ENCODE measurements around the gene SCAMP3. TPM values are rescaled to one million over a fixed set of nuclear protein-coding genes. Genes with fewer than 3 reads are reported as not detected.

SCAMP3 gene
- total and polyA plus RNA-seq, 2 donors (not counting 3 experiments of a cell fraction or from before 2014, with no cell fraction given) = 80.1 to 306 TPM

- Histone ChIP-seq H3K4me2 (ENCODE audit: insufficient read depth, low read length) (peak overlapping the region; percentile 76), H3K9ac (replicated peaks; ENCODE audit: extremely low read depth, insufficient read depth, low read length) (peak overlapping the region; percentile 61), H3K36me3 (ENCODE audit: control insufficient read depth in 2 of 2, extremely low read depth in 1 of 2, insufficient read depth in 2 of 2, low read length in 2 of 2) (peaks cover 4 to 25% of the 10 kb centered on the region in 2 experiments), H2AFZ (ENCODE audit: low read depth, low read length) (peak overlapping the region; percentile 47), H3K79me2 (ENCODE audit: control insufficient read depth, insufficient read depth, low read length) (peaks cover 17% of the 10 kb centered on the region), H3K9me1 (replicated peaks; ENCODE audit: control insufficient read depth, extremely low read depth, insufficient read depth, low read length) (no peaks in the 10 kb centered on the region), H4K20me1 (replicated peaks; ENCODE audit: control insufficient read depth, extremely low read depth, insufficient read depth, low read length) (no peaks in the 10 kb centered on the region), H3K27ac (ENCODE audit: insufficient read depth, low read depth, low read length) (peak overlapping the region; percentile 6), H3K27me3 (ENCODE audit: control insufficient read depth in 2 of 2, insufficient read depth in 2 of 2, low read length in 2 of 2) (no peaks in the 10 kb centered on the region), H3K4me1 (ENCODE audit: control insufficient read depth, extremely low read depth, insufficient read depth, low read length) (peaks cover 8% of the 10 kb centered on the region), H3K9me3 (replicated peaks; ENCODE audit: control insufficient read depth, insufficient read depth, low read length) (no peaks in the 10 kb centered on the region), H3K4me3 (replicated peaks in 1 of 3; ENCODE audit: insufficient read depth in 1 of 3, low read depth in 1 of 3, low read length in 3 of 3) (peak overlapping the region; percentile 51 to 74 (median 64))
- peak; percentile 12 for DNase-seq (ENCODE audit: low read depth, low spot score)
- FAIRE-seq = no peak
- no TSS peak for BruUV-seq (replicated peaks)
- dilution Hi-C loops (cut with MboI; ENCODE audit: extremely low pct_ligation_motif_present, low sequenced_read_pairs) = no loop called here
- intact Hi-C loops (cut with micrococcal nuclease) = no loop called here
- TF ChIP-seq JUN (IDR thresholded peaks at IDR 0.05; ENCODE audit: borderline replicate concordance, insufficient read depth, insufficient read length, low read depth) = no peak
- no peak for TF ChIP-seq FOS (IDR thresholded peaks at IDR 0.05; ENCODE audit: borderline replicate concordance, insufficient read depth, low read length)
- no peak for TF ChIP-seq MAX (IDR thresholded peaks at IDR 0.05; ENCODE audit: insufficient read depth, insufficient read length)
- no peak for TF ChIP-seq POLR2AphosphoS5 (IDR thresholded peaks at IDR 0.05; ENCODE audit: insufficient read depth, low read depth, low read length)
- no peak for TF ChIP-seq MYC (IDR thresholded peaks at IDR 0.05; ENCODE audit: low read depth, low read length)
- no peak for TF ChIP-seq POLR2A (IDR thresholded peaks at IDR 0.05; ENCODE audit: low read depth, low read length)
- no peak for TF ChIP-seq GATA2 (IDR thresholded peaks at IDR 0.05; ENCODE audit: insufficient read depth, insufficient read length, low read depth, low read length)
- TF ChIP-seq CTCF (IDR thresholded peaks at IDR 0.05; ENCODE audit: extremely low read depth in 1 of 2, insufficient read depth in 1 of 2, low read depth in 1 of 2, low read length in 2 of 2) = no peak
- no peak for TF ChIP-seq EZH2 (IDR thresholded peaks at IDR 0.05; ENCODE audit: borderline replicate concordance, low read depth, low read length, severe bottlenecking)
- ChIA-PET CTCF (interaction anchor here (1.0 to 1.9 kb wide), 6 partner anchors 11 to 387 kb away, joined by 4 to 18 read pairs (median 4); partner anchors contain the start of genes CLK2 and HCN3), POLR2A (no interaction called here)
These were observed 688 bp downstream of the SCAMP3 start for GRCh38 chr1:155261493-155261851.

Measured in endothelial cell of umbilical vein (primary cell).